Smooth muscle cell (in vitro differentiated cells): ENCODE data around the gene PGLYRP3. TPM values are rescaled to one million over a fixed set of nuclear protein-coding genes. Genes with fewer than 3 reads are reported as not detected.

Source experiments
- DNase-seq: peaks from one replicate; lab custom pipeline; 2025; ENCODE audit not compliant: unreplicated experiment; lab: John Stamatoyannopoulos, UW
- H2AFZ ChIP-seq: fragments of 200-600 bp; sonication (generic); 2 replicates; pipeline ENCODE4 v1.6.0; 2016; ENCODE audit warnings: antibody characterized with exemption, low read depth, mild to moderate bottlenecking
- H3F3A ChIP-seq: fragments of 200-600 bp; sonication (generic); 2 replicates; pipeline ENCODE4 v1.6.0; 2017; ENCODE audit warnings: antibody characterized with exemption, low read depth
- H3K27ac ChIP-seq: fragments of 200-600 bp; sonication (generic); 2 replicates; pipeline ENCODE4 v1.5.1; 2016; ENCODE audit warnings: low read depth, mild to moderate bottlenecking
- H3K27me3 ChIP-seq: fragments of 200-600 bp; sonication (generic); 2 replicates; pipeline ENCODE4 v1.6.1; 2016; ENCODE audit warnings: low read depth, mild to moderate bottlenecking
- H3K36me3 ChIP-seq: fragments of 200-600 bp; sonication (generic); 2 replicates; pipeline ENCODE4 v1.5.1; 2016; ENCODE audit warnings: low read depth
- H3K4me1 ChIP-seq: fragments of 200-600 bp; sonication (generic); 2 replicates; pipeline ENCODE4 v1.5.1; 2016; ENCODE audit warnings: low read depth
- H3K4me2 ChIP-seq: fragments of 200-600 bp; sonication (generic); 2 replicates; pipeline ENCODE4 v1.6.0; 2016; ENCODE audit warnings: mild to moderate bottlenecking
- H3K4me3 ChIP-seq: fragments of 200-600 bp; sonication (generic); 2 replicates; pipeline ENCODE4 v1.5.1; 2016; ENCODE audit warnings: mild to moderate bottlenecking
- H3K79me2 ChIP-seq: fragments of 200-600 bp; sonication (generic); 2 replicates; pipeline ENCODE4 v1.6.0; 2016; ENCODE audit warnings: low read depth, mild to moderate bottlenecking
- H3K9ac ChIP-seq: fragments of 200-600 bp; sonication (generic); 2 replicates; pipeline ENCODE4 v1.6.0; 2016; ENCODE audit warnings: low read depth
- H3K9me3 ChIP-seq: fragments of 200-600 bp; sonication (generic); replicated peaks from 2 replicates; pipeline ENCODE4 v1.5.1; 2016; ENCODE audit warnings: low read depth
- H4K20me1 ChIP-seq: fragments of 200-600 bp; sonication (generic); 2 replicates; pipeline ENCODE4 v1.6.0; 2016; ENCODE audit warnings: low read depth
- CTCF ChIP-seq: fragments of 200-600 bp; sonication (generic); IDR thresholded peaks from 2 replicates; pipeline ENCODE4 v1.5.1; 2017; ENCODE audit warnings: borderline replicate concordance, mild to moderate bottlenecking, antibody characterized with exemption; ENCODE audit not compliant: insufficient read depth, poor library complexity, severe bottlenecking
- WGBS: methylation state at CpG from one replicate; pipeline ENCODE4 v1.1.7; 2016; ENCODE audit warnings: low lambda C conversion rate; 5-methylcytosine and 5-hydroxymethylcytosine counted together
- polyA plus RNA-seq: library from polyadenylated mRNA; unstranded; fragments of >200 nt; fragmentation: Nextera tagmentation; extraction: Ambion mirVana; gene quantifications from 2 replicates; pipeline ENCODE4 v1.2.1, GENCODE V29; 2016
- total RNA-seq: library from RNA; depleted of rRNA; stranded (reverse); fragments of >200 nt; gene quantifications from 2 replicates; pipeline ENCODE4 v1.2.3, GENCODE V29; 2014

Gene PGLYRP3
- total and polyA plus RNA-seq, 2 experiments from 2014 or later: 0.31 TPM; not detected in 1

GRCh38 chr1:153343811-153344717, 31.3 kb upstream of the PGLYRP3 start:
- no peaks in the 10 kb centered on the region for H3K36me3 ChIP-seq
- H2AFZ ChIP-seq: no peak overlapping the region
- WGBS: 63% methylated on average over 9 of the region's 9 CpGs
- no peaks in the 10 kb centered on the region for H3F3A ChIP-seq
- H3K27me3 ChIP-seq: no peaks in the 10 kb centered on the region
- DNase-seq: no peak
- H3K27ac ChIP-seq: no peak overlapping the region
- H3K9ac ChIP-seq: no peak overlapping the region
- H3K4me1 ChIP-seq: no peaks in the 10 kb centered on the region
- H3K4me3 ChIP-seq: no peak overlapping the region
- no peak overlapping the region for H3K4me2 ChIP-seq
- H3K9me3 ChIP-seq: no peaks in the 10 kb centered on the region
- H3K79me2 ChIP-seq: no peaks in the 10 kb centered on the region
- no peaks in the 10 kb centered on the region for H4K20me1 ChIP-seq
- no peak for TF ChIP-seq CTCF

GRCh38 chr1:153343040-153343681, 30.4 kb upstream of the PGLYRP3 start:
- Histone ChIP-seq H4K20me1 (no peaks in the 10 kb centered on the region), H3F3A (no peaks in the 10 kb centered on the region), H3K27ac (no peak overlapping the region), H3K4me3 (no peak overlapping the region), H3K9ac (no peak overlapping the region), H3K4me1 (no peaks in the 10 kb centered on the region), H3K4me2 (no peak overlapping the region), H3K9me3 (no peaks in the 10 kb centered on the region), H3K27me3 (no peaks in the 10 kb centered on the region), H3K79me2 (no peaks in the 10 kb centered on the region), H3K36me3 (no peaks in the 10 kb centered on the region), H2AFZ (no peak overlapping the region)
- 48% methylated on average over 5 of the region's 5 CpGs for WGBS
- DNase-seq: no peak
- TF ChIP-seq CTCF: no peak

DNA sequence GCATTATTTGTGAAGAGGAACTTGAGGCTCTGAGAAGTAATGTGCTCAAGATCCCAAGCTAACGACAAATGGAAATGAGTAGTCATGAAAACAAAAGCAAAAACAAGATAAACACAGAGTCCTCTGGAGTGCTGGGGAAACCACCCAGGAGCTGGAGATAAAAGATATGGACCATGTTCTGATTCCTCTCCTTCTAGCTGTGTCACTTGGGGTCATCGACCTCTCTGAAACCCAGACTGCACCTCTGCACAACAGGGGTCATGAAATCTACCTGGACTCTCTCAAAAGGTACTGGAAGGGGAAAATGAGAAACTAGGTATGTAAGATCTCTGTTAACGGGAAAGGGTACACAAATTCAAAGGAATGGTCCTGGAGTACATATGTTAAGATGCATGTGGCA, 29.4 kb upstream of the PGLYRP3 start:
- H3F3A ChIP-seq: no peaks in the 10 kb centered on the region
- no peak for TF ChIP-seq CTCF

More for the DNA sequence above, 29.4 kb upstream of the PGLYRP3 start:
- no peak overlapping the region for H3K27ac ChIP-seq
- no peaks in the 10 kb centered on the region for H3K79me2 ChIP-seq
- H3K27me3 ChIP-seq: no peaks in the 10 kb centered on the region
- no peaks in the 10 kb centered on the region for H3K9me3 ChIP-seq
- no peak overlapping the region for H3K4me3 ChIP-seq
- H3K9ac ChIP-seq: no peak overlapping the region
- no peaks in the 10 kb centered on the region for H4K20me1 ChIP-seq
- no peaks in the 10 kb centered on the region for H3K36me3 ChIP-seq
- 71% methylated on average over 3 of the region's 3 CpGs for WGBS
- no peaks in the 10 kb centered on the region for H3K4me1 ChIP-seq
- H3K4me2 ChIP-seq: no peak overlapping the region
- no peak overlapping the region for H2AFZ ChIP-seq
- no peak for DNase-seq
